K562 (cell line): Measurements from ENCODE around the gene VPS11. TPM values are rescaled to one million over a fixed set of nuclear protein-coding genes. Genes with fewer than 3 reads are reported as not detected.
A peak's percentile ranks its signal among the peaks of the same experiment; 100 is the strongest.

Experiments
- CHCHD3 ChIP-seq: fragments of 250-450 bp; sonication (Bioruptor Pico); IDR thresholded peaks from 2 replicates; pipeline ENCODE4 v2.1.2; 2022; ENCODE audit warnings: mild to moderate bottlenecking
- CSDE1 ChIP-seq, 2 experiments: fragments of 450-650 bp; IDR thresholded peaks; 2 replicates each; pipeline ENCODE4 v1.6.1; 2016; ENCODE audit warnings: mild to moderate bottlenecking in 1 of 2
- DNMT1 ChIP-seq: fragments of 450-650 bp; IDR thresholded peaks from 2 replicates; pipeline ENCODE4 v1.6.1; 2016; ENCODE audit warnings: antibody characterized with exemption, mild to moderate bottlenecking
- EZH2 ChIP-seq: IDR thresholded peaks from 2 replicates; pipeline ENCODE4 v1.6.1; 2012; ENCODE audit warnings: low read depth, mild to moderate bottlenecking, inconsistent platforms, low read length, borderline replicate concordance
- GTF2B ChIP-seq: IDR thresholded peaks from 2 replicates; pipeline ENCODE4 v1.6.1; 2011; ENCODE audit not compliant: insufficient read length; ENCODE audit errors: extremely low read depth
- HDAC3 ChIP-seq: fragments of 450-650 bp; IDR thresholded peaks from 2 replicates; pipeline ENCODE4 v1.6.1; 2018; ENCODE audit warnings: borderline replicate concordance, mild to moderate bottlenecking, moderate library complexity; ENCODE audit not compliant: partially characterized antibody
- HMGXB4 ChIP-seq: sonication (generic); formaldehyde crosslinking; IDR thresholded peaks from 2 replicates; pipeline ENCODE4 v1.8.1; 2023; ENCODE audit warnings: mild to moderate bottlenecking, missing genetic modification reagents
- HNRNPL ChIP-seq: fragments of 200-400 bp; formaldehyde crosslinking; IDR thresholded peaks from 2 replicates; pipeline ENCODE4 v1.6.1; 2017; ENCODE audit warnings: low read depth, mild to moderate bottlenecking, low read length
- KAT2B ChIP-seq: IDR thresholded peaks from one replicate; pipeline ENCODE4 v1.6.1; 2012; ENCODE audit warnings: low read depth, mild to moderate bottlenecking, control low read depth, inconsistent platforms, low read length, moderate library complexity
- MEF2D ChIP-seq: conservative IDR thresholded peaks from 2 replicates; pipeline ENCODE4 v1.6.1; 2016; ENCODE audit warnings: low read depth, missing genetic modification characterization, missing compliant biosample characterization
- MNT ChIP-seq, 2 experiments: fragments of 450-650 bp; conservative IDR thresholded peaks; 2 replicates each; pipeline ENCODE4 v1.6.1; 2017; ENCODE audit warnings: mild to moderate bottlenecking in 2 of 2, moderate library complexity in 2 of 2
- MYC ChIP-seq, 2 experiments: fragments of 250-450 bp in 1 of 2; sonication (Bioruptor Pico) in 1 of 2; IDR thresholded peaks; 2 replicates each; pipeline versions ENCODE4 v1.5.1 to v1.6.1; 2012 to 2021; ENCODE audit warnings: low read depth in 2 of 2, borderline replicate concordance in 1 of 2, improper control_type of control experiment in 1 of 2, low read length in 1 of 2, mild to moderate bottlenecking in 1 of 2, moderate library complexity in 1 of 2
- POLR2AphosphoS5 ChIP-seq: IDR thresholded peaks from 2 replicates; pipeline ENCODE4 v1.6.1; 2011; ENCODE audit warnings: mild to moderate bottlenecking, low read depth, low read length, moderate library complexity; ENCODE audit not compliant: control insufficient read depth, insufficient read depth
- RBM22 ChIP-seq: fragments of 200-400 bp; formaldehyde crosslinking; IDR thresholded peaks from 2 replicates; pipeline ENCODE4 v1.6.1; 2018; ENCODE audit warnings: low read length, low read depth; ENCODE audit not compliant: poor library complexity, severe bottlenecking
- SNIP1 ChIP-seq: fragments of 450-650 bp; IDR thresholded peaks from 2 replicates; pipeline ENCODE4 v1.7.1; 2017; ENCODE audit warnings: low read depth, mild to moderate bottlenecking
- STAT6 ChIP-seq: sonication (generic); formaldehyde crosslinking; IDR thresholded peaks from 2 replicates; pipeline ENCODE4 v1.8.1; 2023; ENCODE audit warnings: mild to moderate bottlenecking, missing genetic modification reagents
- TOE1 ChIP-seq, 2 experiments: fragments of 450-650 bp in 1 of 2; sonication (generic) in 1 of 2; formaldehyde crosslinking in 1 of 2; IDR thresholded peaks; 2 replicates each; pipeline versions ENCODE4 v1.7.1 to v1.8.0; 2016 to 2022; ENCODE audit warnings: borderline replicate concordance in 2 of 2, mild to moderate bottlenecking in 2 of 2, antibody characterized with exemption in 1 of 2, inconsistent platforms in 1 of 2, low read depth in 1 of 2, missing genetic modification reagents in 1 of 2, moderate library complexity in 1 of 2
- ZBED1 ChIP-seq: IDR thresholded peaks from 2 replicates; pipeline ENCODE4 v1.6.1; 2014
- ZNF24 ChIP-seq: fragments of 450-650 bp; IDR thresholded peaks from 2 replicates; pipeline ENCODE4 v1.6.1; 2016
- ZNF583 ChIP-seq: fragments of 250-450 bp; sonication (Bioruptor Pico); IDR thresholded peaks from 2 replicates; pipeline ENCODE4 v1.4.0; 2020
- polyA plus RNA-seq, 8 experiments: library from polyadenylated mRNA; depleted of rRNA in 4 of 8; stranded (reverse) in 5 of 8; unstranded in 3 of 8; fragments of >200 nt; fragmentation: Nextera tagmentation in 2 of 8; fragmentation: Illumina TruSeq in 1 of 8; extraction: Ambion mirVana in 2 of 8; extraction: Trizol in 1 of 8; gene quantifications; 2 replicates each; pipeline versions ENCODE4 v1.2.1 to v1.2.3, GENCODE V29; 2011 to 2014; ENCODE audit warnings: inconsistent platforms in 1 of 8, missing spikeins in 1 of 8
- total RNA-seq, 7 experiments: library from RNA; depleted of rRNA in 6 of 7; stranded (reverse); fragments of >200 nt in 6 of 7; fragmentation: Illumina TruSeq in 2 of 7; extraction: Trizol in 2 of 7; gene quantifications; 2 replicates each; pipeline versions ENCODE4 v1.2.1 to v1.2.3, GENCODE V29; 2011 to 2021; ENCODE audit warnings: low replicate concordance in 1 of 7

The VPS11 gene
- total and polyA plus RNA-seq, 9 of the 15 experiments (the other 6 are each of a cell fraction or from before 2014, with no cell fraction given), result 14.1 to 35.5 (median 27.5) TPM

- peak; percentile 97; the same call in 1 of the 2 replicates for TF ChIP-seq STAT6 (CRISPR knock-in tag)
- TF ChIP-seq ZBED1, result peak; percentile 91
- TF ChIP-seq MEF2D (tag), result no peak
- TF ChIP-seq CSDE1 (IDR thresholded peaks at IDR 0.05), result peak in 1 of 2 experiments; percentile 53; a peak in 1 of 4 replicates
- TF ChIP-seq MYC (IDR thresholded peaks at IDR 0.05; ENCODE audit: low read depth, low read length), result peak; percentile 89
- peak; percentile 93; the same call in 1 of the 2 replicates for TF ChIP-seq MYC (CRISPR knock-in tag; IDR thresholded peaks at IDR 0.05; ENCODE audit: borderline replicate concordance, low read depth)
- TF ChIP-seq CHCHD3 (CRISPR knock-in tag), result no peak
- TF ChIP-seq TOE1 (IDR thresholded peaks at IDR 0.05; ENCODE audit: borderline replicate concordance), result no peak; the same call in 1 of the 2 replicates
- peak; percentile 91; the same call in 1 of the 2 replicates for TF ChIP-seq TOE1 (CRISPR knock-in tag; IDR thresholded peaks at IDR 0.05; ENCODE audit: borderline replicate concordance, low read depth)
- TF ChIP-seq KAT2B, result no peak
- peak; percentile 99 for TF ChIP-seq POLR2AphosphoS5
- no peak for TF ChIP-seq EZH2
- TF ChIP-seq SNIP1, result no peak
- no peak for TF ChIP-seq HDAC3
- TF ChIP-seq HNRNPL, result peak; percentile 96
- 0 out of 2 replicates have a peak, but pooled peaks have one; percentile 61 for TF ChIP-seq ZNF583
- 0 out of 2 replicates have a peak, but pooled peaks have one; percentile 8 for TF ChIP-seq ZNF24
- TF ChIP-seq HMGXB4 (CRISPR knock-in tag), result 0 out of 2 replicates have a peak, but pooled peaks have one; percentile 54
- peak; percentile 78 to 89 for TF ChIP-seq MNT (conservative IDR thresholded peaks at IDR 0.05)
- peak; percentile 99 for TF ChIP-seq RBM22
- no peak for TF ChIP-seq DNMT1
- peak; percentile 96 for TF ChIP-seq GTF2B
These were observed 27.7 kb downstream of the VPS11 start (continued) for GRCh38 chr11:119095066-119095880.
